Caco-2 (cell line): ENCODE results near the gene PES1. TPM values are rescaled to one million over a fixed set of nuclear protein-coding genes. Genes with fewer than 3 reads are reported as not detected.

Experiments
- BruUV-seq: library from RNA; stranded (reverse); fragments of 400-500 nt; replicated peaks from 2 replicates; lab custom pipeline; 2021; lab: Mats Ljungman, UMichigan
- CTCF ChIA-PET: fragments of 300-600 bp; sonication (Branson Sonifier 250); formaldehyde crosslinking; loops from one replicate; lab custom pipeline; 2022; ENCODE audit warnings: antibody characterized with exemption; lab: Charles Lee
- POLR2A ChIA-PET: fragments of 300-600 bp; sonication (Branson Sonifier 250); formaldehyde crosslinking; loops from one replicate; lab custom pipeline; 2022; ENCODE audit warnings: antibody characterized with exemption; lab: Charles Lee
- DNase-seq, 2 experiments: peaks; one replicate each; pipeline versions ENCODE4 v3.0.0 to v3.0.0-alpha.2; 2020 to 2022
- H3K27me3 ChIP-seq: replicated peaks from 2 replicates; pipeline ENCODE4 v1.6.0; 2011; ENCODE audit warnings: low read length; ENCODE audit not compliant: control insufficient read depth, insufficient read depth
- H3K36me3 ChIP-seq: 2 replicates; pipeline ENCODE4 v1.5.1; 2011; ENCODE audit warnings: low read length; ENCODE audit not compliant: control insufficient read depth, insufficient read depth
- H3K4me1 ChIP-seq: fragments of 250-450 bp; sonication (Bioruptor Pico); 2 replicates; pipeline ENCODE4 v1.5.1; 2020; ENCODE audit warnings: mild to moderate bottlenecking
- H3K4me3 ChIP-seq: 2 replicates; pipeline ENCODE4 v1.5.1; 2011; ENCODE audit warnings: low read depth, mild to moderate bottlenecking, control low read depth, low read length
- H3K9me3 ChIP-seq: fragments of 250-450 bp; sonication (Bioruptor Pico); 2 replicates; pipeline ENCODE4 v1.5.1; 2020; ENCODE audit warnings: mild to moderate bottlenecking, moderate library complexity
- H3K27ac Mint-ChIP-seq: one replicate; pipeline ENCODE4 v1.8.0; 2022; ENCODE audit warnings: mixed read lengths; ENCODE audit not compliant: unreplicated experiment
- H3K27me3 Mint-ChIP-seq: one replicate; pipeline ENCODE4 v1.8.0; 2022; ENCODE audit warnings: mixed read lengths; ENCODE audit not compliant: insufficient read depth, unreplicated experiment
- H3K36me3 Mint-ChIP-seq: one replicate; pipeline ENCODE4 v1.8.0; 2022; ENCODE audit warnings: mild to moderate bottlenecking, mixed read lengths; ENCODE audit not compliant: insufficient read depth, unreplicated experiment
- H3K4me1 Mint-ChIP-seq: one replicate; pipeline ENCODE4 v1.8.0; 2022; ENCODE audit warnings: low read depth, mixed read lengths; ENCODE audit not compliant: unreplicated experiment
- H3K4me3 Mint-ChIP-seq: one replicate; pipeline ENCODE4 v1.8.0; 2022; ENCODE audit warnings: mild to moderate bottlenecking, moderate library complexity, mixed read lengths; ENCODE audit not compliant: unreplicated experiment
- H3K9me3 Mint-ChIP-seq: one replicate; pipeline ENCODE4 v1.8.0; 2022; ENCODE audit warnings: mixed read lengths; ENCODE audit not compliant: unreplicated experiment
- CTCF ChIP-seq, 2 experiments: fragments of 200-600 bp in 1 of 2; IDR thresholded peaks; 1 replicate in 1 of 2; 2 replicates in 1 of 2; pipeline versions ENCODE4 v1.5.1 to v1.8.0; 2011 to 2022; ENCODE audit warnings: antibody characterized with exemption in 1 of 2, control low read depth in 1 of 2, inconsistent platforms in 1 of 2, low read depth in 1 of 2, low read length in 1 of 2, mild to moderate bottlenecking in 1 of 2, moderate library complexity in 1 of 2; ENCODE audit not compliant: insufficient read depth in 1 of 2, severe bottlenecking in 1 of 2, unreplicated experiment in 1 of 2
- intact Hi-C: fragments of 100-400 bp; cut with micrococcal nuclease; formaldehyde crosslinking; loops from one replicate; pipeline ENCODE4 v1.10.0; 2022; ENCODE audit not compliant: unreplicated experiment
- total RNA-seq: library from RNA; stranded (reverse); gene quantifications from 2 replicates; pipeline ENCODE4 v1.2.3, GENCODE V29; 2022

The PES1 gene
- total RNA-seq, 1 experiment from 2014 or later, result 110 TPM

DNA sequence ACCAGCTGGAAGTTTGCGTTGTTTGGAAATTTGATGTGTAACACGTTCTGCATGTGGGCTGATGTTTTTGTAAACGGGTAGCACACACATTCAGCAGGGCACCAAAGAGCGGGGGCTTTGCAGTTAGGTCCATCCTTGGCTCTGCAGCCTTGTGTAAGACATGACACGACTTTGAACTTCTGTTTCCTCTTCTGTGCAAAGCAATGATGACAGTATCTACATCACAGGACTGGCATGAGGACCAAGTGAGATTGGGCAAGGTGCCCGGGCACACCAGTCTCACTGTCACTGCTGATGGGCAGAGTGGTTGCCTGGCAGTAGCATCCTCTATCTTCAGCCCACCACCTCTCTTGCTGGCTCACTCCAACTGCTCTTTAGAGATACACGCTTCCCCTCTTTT, 18.6 kb upstream of the PES1 start:
- Mint-ChIP-seq H3K27ac (no peak overlapping the region), H3K27me3 (no peaks in the 10 kb centered on the region), H3K36me3 (peaks cover 10% of the 10 kb centered on the region), H3K9me3 (no peaks in the 10 kb centered on the region), H3K4me3 (no peak overlapping the region), H3K4me1 (peaks cover 17% of the 10 kb centered on the region)
- intact Hi-C loops, result no loop called here
- Histone ChIP-seq H3K27me3 (no peaks in the 10 kb centered on the region), H3K36me3 (no peaks in the 10 kb centered on the region; the same call in 1 of the 2 replicates), H3K9me3 (no peaks in the 10 kb centered on the region), H3K4me3 (no peak overlapping the region), H3K4me1 (peaks cover 15% of the 10 kb centered on the region)
- DNase-seq, result no peak
- TF ChIP-seq CTCF (IDR thresholded peaks at IDR 0.05; ENCODE audit: insufficient read depth in 1 of 2, low read depth in 1 of 2, low read length in 1 of 2, severe bottlenecking in 1 of 2, unreplicated experiment in 1 of 2), result no peak
- no TSS peak for BruUV-seq
- POLR2A ChIA-PET, result no interaction called here
- CTCF ChIA-PET, result interaction anchor here (0.9 kb wide), 1 partner anchor 24 kb away, joined by 3 read pairs; no protein-coding TSS in a partner anchor

GRCh38 chr22:30609260-30610185, 17.8 kb upstream of the PES1 start:
- peaks cover 10% of the 10 kb centered on the region for H3K36me3 Mint-ChIP-seq
- Histone ChIP-seq H3K9me3 (no peaks in the 10 kb centered on the region), H3K36me3 (no peaks in the 10 kb centered on the region; the same call in 1 of the 2 replicates), H3K27me3 (no peaks in the 10 kb centered on the region), H3K4me3 (no peak overlapping the region), H3K4me1 (peaks cover 16% of the 10 kb centered on the region)
- TF ChIP-seq CTCF (IDR thresholded peaks at IDR 0.05; ENCODE audit: insufficient read depth in 1 of 2, low read depth in 1 of 2, low read length in 1 of 2, severe bottlenecking in 1 of 2, unreplicated experiment in 1 of 2), result no peak
- peak; percentile 16 to 60 for DNase-seq
- ChIA-PET CTCF (interaction anchor here (0.9 kb wide), 1 partner anchor 25 kb away, joined by 3 read pairs; no protein-coding TSS in a partner anchor), POLR2A (no interaction called here)
- intact Hi-C loops, result no loop called here
- peaks cover 17% of the 10 kb centered on the region for H3K4me1 Mint-ChIP-seq
- peak overlapping the region; percentile 79 for H3K27ac Mint-ChIP-seq
- no TSS peak for BruUV-seq
- H3K4me3 Mint-ChIP-seq, result no peak overlapping the region
- no peaks in the 10 kb centered on the region for H3K27me3 Mint-ChIP-seq
- no peaks in the 10 kb centered on the region for H3K9me3 Mint-ChIP-seq

DNA sequence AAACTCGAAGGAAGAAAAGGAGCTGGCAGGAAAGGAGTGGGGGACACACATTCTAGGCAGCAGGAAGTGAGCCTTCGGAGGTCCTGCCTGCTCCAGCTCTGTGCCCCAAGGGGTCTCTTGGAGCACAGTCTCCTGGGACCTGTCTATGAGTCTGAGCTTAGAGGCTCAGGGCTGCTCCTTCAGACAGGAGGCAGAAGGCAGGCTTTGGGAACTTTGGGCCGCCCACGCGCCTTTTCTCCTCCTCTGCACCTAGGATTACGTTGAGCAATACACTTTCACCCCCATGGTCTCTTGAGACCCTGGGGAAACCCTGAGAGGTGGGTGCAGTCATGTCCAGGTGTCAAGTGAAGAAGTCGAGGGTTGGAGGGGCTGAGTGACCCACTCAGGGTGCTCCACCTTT, 16.2 kb upstream of the PES1 start:
- intact Hi-C loops, result no loop called here
- TF ChIP-seq CTCF (IDR thresholded peaks at IDR 0.05; ENCODE audit: insufficient read depth in 1 of 2, low read depth in 1 of 2, low read length in 1 of 2, severe bottlenecking in 1 of 2, unreplicated experiment in 1 of 2), result no peak
- Mint-ChIP-seq H3K36me3 (peaks cover 10% of the 10 kb centered on the region), H3K9me3 (no peaks in the 10 kb centered on the region), H3K27ac (peak overlapping the region; percentile 58), H3K4me1 (peaks cover 17% of the 10 kb centered on the region), H3K27me3 (no peaks in the 10 kb centered on the region), H3K4me3 (no peak overlapping the region)
- no peak for DNase-seq
- BruUV-seq, result no TSS peak
- Histone ChIP-seq H3K4me1 (peaks cover 16% of the 10 kb centered on the region), H3K9me3 (no peaks in the 10 kb centered on the region), H3K36me3 (no peaks in the 10 kb centered on the region; the same call in 1 of the 2 replicates), H3K27me3 (no peaks in the 10 kb centered on the region), H3K4me3 (no peak overlapping the region)
- ChIA-PET CTCF (interaction anchor here (1.2 to 2.6 kb wide), 4 partner anchors 11 to 147 kb away, joined by 3 to 17 read pairs (median 7); partner anchors contain the start of gene SLC35E4), POLR2A (interaction anchor here (0.5 to 1.1 kb wide), 2 partner anchors 11 to 177 kb away, joined by 3 read pairs; no protein-coding TSS in a partner anchor)
